ENCODE data around the gene PLCB2.

The PLCB2 gene
- 37.9 to 352 (median 161) reads per million in 3 experiments for total RNA-seq

GRCh38 chr15:40307421-40308211, at the start of gene PLCB2:
PLCB2 (minus strand) TSS chr15:40307935; CDS start chr15:40307672, 263 bp downstream.
- DNase-seq, result peak; percentile 75

GRCh38 chr15:40357246-40357645, 49.5 kb upstream of the PLCB2 start:
- DNase-seq, result no peak

GRCh38 chr15:40355976-40356585, 48.3 kb upstream of the PLCB2 start:
- no peak for DNase-seq

GRCh38 chr15:40354408-40355171, 46.9 kb upstream of the PLCB2 start:
- DNase-seq, result no peak

- DNase-seq, result no peak
Observed at GRCh38 chr15:40353697-40354096, 46.0 kb upstream of the PLCB2 start.

- no peak for DNase-seq
Observed at GRCh38 chr15:40352281-40352901, 44.7 kb upstream of the PLCB2 start.

GRCh38 chr15:40349163-40349562, 41.4 kb upstream of the PLCB2 start:
- DNase-seq, result no peak

- no peak for DNase-seq
Observed at GRCh38 chr15:40348474-40348870, 40.7 kb upstream of the PLCB2 start.

GRCh38 chr15:40347559-40348473, 40.1 kb upstream of the PLCB2 start:
- DNase-seq, result no peak

- no peak for DNase-seq
Observed at GRCh38 chr15:40346579-40347558, 39.1 kb upstream of the PLCB2 start.

GRCh38 chr15:40345867-40346578, 38.3 kb upstream of the PLCB2 start:
- no peak for DNase-seq

- DNase-seq, result no peak
Observed at GRCh38 chr15:40345225-40345866, 37.6 kb upstream of the PLCB2 start.

- DNase-seq, result peak; percentile 59
Observed at GRCh38 chr15:40344631-40345120, 36.9 kb upstream of the PLCB2 start.

- DNase-seq, result no peak
Observed at GRCh38 chr15:40344217-40344616, 36.5 kb upstream of the PLCB2 start.

GRCh38 chr15:40343512-40343911, 35.8 kb upstream of the PLCB2 start:
- no peak for DNase-seq

GRCh38 chr15:40342416-40343320, 34.9 kb upstream of the PLCB2 start:
- no peak for DNase-seq

- DNase-seq, result no peak
Observed at GRCh38 chr15:40340740-40341400, 33.1 kb upstream of the PLCB2 start, which contains the start of gene CCDC9B. CCDC9B (minus strand) TSS chr15:40340939; CDS start chr15:40340819, 120 bp downstream.

All from central memory CD4-positive, alpha-beta T cell (primary cell).